HCT116 (cell line): Measurements from ENCODE around the gene CSF3R. TPM values are rescaled to one million over a fixed set of nuclear protein-coding genes. Genes with fewer than 3 reads are reported as not detected.
"Not testable (repeated sequence)": the region's sequence is repeated elsewhere in the genome, so short reads cannot be mapped to it uniquely, and the experiment has no call there.

Experiments
- ATAC-seq: fragments of 200-7000 bp; cut with Tn5 transposase; 2 replicates; pipeline ENCODE4 v1.9.1; 2020; ENCODE audit warnings: mild to moderate bottlenecking, moderate library complexity
- BruUV-seq: library from RNA; stranded (reverse); fragments of 400-500 nt; replicated peaks from 2 replicates; lab custom pipeline; 2021; lab: Mats Ljungman, UMichigan
- CTCF ChIA-PET: fragments of 300-600 bp; sonication (Branson Sonifier 250); formaldehyde crosslinking; loops from one replicate; lab custom pipeline; 2021; ENCODE audit warnings: antibody characterized with exemption; lab: Charles Lee
- POLR2A ChIA-PET: fragments of 300-600, 350-600 bp; sonication (Branson Sonifier 250); formaldehyde crosslinking; loops from one replicate; lab custom pipeline; 2021; ENCODE audit warnings: antibody characterized with exemption; lab: Charles Lee
- RAD21 ChIA-PET, 2 experiments: fragments of 300-600 bp; sonication (Branson Sonifier 250); formaldehyde crosslinking; loops; one replicate each; lab custom pipeline; 2023; ENCODE audit warnings: low total read pairs in 2 of 2; ENCODE audit not compliant: uncharacterized antibody in 2 of 2, unreplicated experiment in 2 of 2, low non-redundant PET in 1 of 2; lab: Charles Lee
- DNase-seq: peaks from one replicate; pipeline ENCODE4 v3.0.0-alpha.2; 2010; ENCODE audit warnings: low read depth, low spot score
- H2AFZ ChIP-seq: fragments of 200-600 bp; shearing (Covaris generic), sonication (generic); 2 replicates; pipeline ENCODE4 v1.6.1; 2017; ENCODE audit warnings: low read depth, mixed run types, mixed read lengths, antibody characterized with exemption, low read length; ENCODE audit not compliant: poor library complexity, severe bottlenecking
- H3K27ac ChIP-seq: 2 replicates; pipeline ENCODE4 v1.5.1; 2012; ENCODE audit warnings: low read depth, low read length
- H3K27me3 ChIP-seq: fragments of 200-600 bp; sonication (generic); 2 replicates; pipeline ENCODE4 v1.6.1; 2016; ENCODE audit warnings: mixed run types, low read length, mixed read lengths; ENCODE audit not compliant: insufficient read depth
- H3K36me3 ChIP-seq, 2 experiments: fragments of 200-500 bp in 1 of 2; fragments of 200-600 bp in 1 of 2; sonication (Bioruptor generic) in 1 of 2; sonication (generic) in 1 of 2; 2 replicates each; pipeline versions ENCODE4 v1.5.1 to v1.6.1; 2014 to 2016; ENCODE audit warnings: low read length in 2 of 2, inconsistent platforms in 1 of 2, mixed read lengths in 1 of 2, mixed run types in 1 of 2; ENCODE audit not compliant: insufficient read depth in 2 of 2, control insufficient read depth in 1 of 2
- H3K4me1 ChIP-seq, 2 experiments: fragments of 200-600 bp in 1 of 2; sonication (generic) in 1 of 2; 2 replicates each; pipeline versions ENCODE4 v1.5.1 to v1.6.1; 2012 to 2017; ENCODE audit warnings: low read length in 2 of 2, inconsistent platforms in 1 of 2, mild to moderate bottlenecking in 1 of 2, mixed read lengths in 1 of 2, mixed run types in 1 of 2, moderate library complexity in 1 of 2; ENCODE audit not compliant: insufficient read depth in 2 of 2, control insufficient read depth in 1 of 2
- H3K4me2 ChIP-seq: fragments of 200-600 bp; sonication (generic); 2 replicates; pipeline ENCODE4 v1.6.1; 2017; ENCODE audit warnings: mixed run types, low read length, mixed read lengths
- H3K4me3 ChIP-seq, 2 experiments: fragments of 200-600 bp in 1 of 2; sonication (generic) in 1 of 2; replicated peaks in 1 of 2; 2 replicates each; pipeline ENCODE4 v1.5.1; 2011 to 2016; ENCODE audit warnings: low read length in 2 of 2, control low read depth in 1 of 2, low read depth in 1 of 2, mild to moderate bottlenecking in 1 of 2, mixed read lengths in 1 of 2, mixed run types in 1 of 2
- H3K79me2 ChIP-seq: fragments of 200-600 bp; sonication (generic); 2 replicates; pipeline ENCODE4 v1.6.1; 2017; ENCODE audit warnings: mild to moderate bottlenecking, mixed run types, low read length, moderate library complexity, mixed read lengths; ENCODE audit not compliant: insufficient read depth
- H3K9ac ChIP-seq: fragments of 200-600 bp; sonication (generic); 2 replicates; pipeline ENCODE4 v1.6.1; 2016; ENCODE audit warnings: low read length, mixed read lengths
- H3K9me2 ChIP-seq: fragments of 200-600 bp; sonication (generic), shearing (Covaris generic); 2 replicates; pipeline ENCODE4 v1.6.1; 2017; ENCODE audit warnings: mixed run types, mild to moderate bottlenecking, moderate library complexity; ENCODE audit not compliant: insufficient read depth
- H3K9me3 ChIP-seq, 2 experiments: fragments of 200-500 bp in 1 of 2; fragments of 200-600 bp in 1 of 2; sonication (Bioruptor generic) in 1 of 2; sonication (generic) in 1 of 2; 2 replicates each; pipeline ENCODE4 v1.6.1; 2014 to 2017; ENCODE audit warnings: low read length in 2 of 2, mixed read lengths in 2 of 2, inconsistent platforms in 1 of 2, low read depth in 1 of 2, mild to moderate bottlenecking in 1 of 2, mixed run types in 1 of 2, moderate library complexity in 1 of 2; ENCODE audit not compliant: control insufficient read depth in 1 of 2, insufficient read depth in 1 of 2
- H4K20me1 ChIP-seq: fragments of 200-600 bp; sonication (generic), shearing (Covaris generic); 2 replicates; pipeline ENCODE4 v1.6.1; 2017; ENCODE audit warnings: mixed run types, mild to moderate bottlenecking, moderate library complexity; ENCODE audit not compliant: insufficient read depth
- CBX3 ChIP-seq: IDR thresholded peaks from 2 replicates; pipeline ENCODE4 v1.6.1; 2012; ENCODE audit warnings: low read depth
- EGR1 ChIP-seq: IDR thresholded peaks from 2 replicates; pipeline ENCODE4 v1.6.1; 2012; ENCODE audit warnings: low read depth
- EZH2phosphoT487 ChIP-seq: fragments of 200-600 bp; IDR thresholded peaks from 2 replicates; pipeline ENCODE4 v1.6.1; 2018; ENCODE audit warnings: antibody characterized with exemption, borderline replicate concordance
- FOSL1 ChIP-seq: IDR thresholded peaks from 2 replicates; pipeline ENCODE4 v1.6.1; 2012; ENCODE audit warnings: low read depth
- JUND ChIP-seq: IDR thresholded peaks from 2 replicates; pipeline ENCODE4 v1.6.1; 2012
- POLR2AphosphoS5 ChIP-seq: IDR thresholded peaks from 2 replicates; pipeline ENCODE4 v1.6.1; 2011; ENCODE audit warnings: mild to moderate bottlenecking, low read depth, low read length, moderate library complexity
- RAD21 ChIP-seq: IDR thresholded peaks from 2 replicates; pipeline ENCODE4 v1.6.1; 2012; ENCODE audit warnings: low read depth, mild to moderate bottlenecking
- TCF7L2 ChIP-seq: IDR thresholded peaks from 2 replicates; pipeline ENCODE4 v1.7.0; 2011; ENCODE audit warnings: borderline replicate concordance, inconsistent platforms; ENCODE audit not compliant: insufficient read depth, insufficient read length; ENCODE audit errors: extremely low read depth
- intact Hi-C: fragments of 100-400 bp; cut with micrococcal nuclease; formaldehyde crosslinking; loops from 2 replicates; pipeline ENCODE4 v1.10.0; 2022
- total RNA-seq: library from RNA; stranded (reverse); gene quantifications from one replicate; pipeline ENCODE4 v1.2.1, GENCODE V29; 2021; ENCODE audit not compliant: unreplicated experiment
- TF ChIP-seq, protein P1 (sequence below): IDR thresholded peaks from 2 replicates; pipeline ENCODE4 v1.6.1; 2012

The CSF3R gene
- total RNA-seq, 1 experiment from 2014 or later = 0.32 TPM

DNA sequence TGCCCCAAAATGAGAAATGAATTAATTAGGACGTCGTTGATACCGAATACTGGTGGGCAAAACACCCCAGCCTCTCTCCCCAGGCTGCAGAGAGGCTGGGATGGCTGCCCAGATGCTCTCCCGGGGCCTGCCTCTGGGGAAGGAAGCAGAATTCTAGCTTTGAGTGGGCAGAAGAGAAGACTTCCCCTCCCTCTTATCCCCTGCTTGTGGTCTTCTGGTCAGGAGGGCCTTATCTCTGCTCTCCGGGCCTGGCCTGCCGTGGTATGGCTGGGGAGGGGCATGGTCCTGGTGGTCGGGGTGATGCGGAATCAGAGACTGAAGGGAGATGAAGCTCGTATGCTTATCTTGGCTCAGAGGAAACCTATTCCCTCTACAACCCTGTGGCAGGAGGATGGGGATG is 9.8 kb upstream of the CSF3R start (continued):
- TF ChIP-seq, protein P1, sequence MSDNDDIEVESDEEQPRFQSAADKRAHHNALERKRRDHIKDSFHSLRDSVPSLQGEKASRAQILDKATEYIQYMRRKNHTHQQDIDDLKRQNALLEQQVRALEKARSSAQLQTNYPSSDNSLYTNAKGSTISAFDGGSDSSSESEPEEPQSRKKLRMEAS = no peak
- TF ChIP-seq JUND (no peak), RAD21 (no peak), CBX3 (no peak), FOSL1 (no peak)

DNA sequence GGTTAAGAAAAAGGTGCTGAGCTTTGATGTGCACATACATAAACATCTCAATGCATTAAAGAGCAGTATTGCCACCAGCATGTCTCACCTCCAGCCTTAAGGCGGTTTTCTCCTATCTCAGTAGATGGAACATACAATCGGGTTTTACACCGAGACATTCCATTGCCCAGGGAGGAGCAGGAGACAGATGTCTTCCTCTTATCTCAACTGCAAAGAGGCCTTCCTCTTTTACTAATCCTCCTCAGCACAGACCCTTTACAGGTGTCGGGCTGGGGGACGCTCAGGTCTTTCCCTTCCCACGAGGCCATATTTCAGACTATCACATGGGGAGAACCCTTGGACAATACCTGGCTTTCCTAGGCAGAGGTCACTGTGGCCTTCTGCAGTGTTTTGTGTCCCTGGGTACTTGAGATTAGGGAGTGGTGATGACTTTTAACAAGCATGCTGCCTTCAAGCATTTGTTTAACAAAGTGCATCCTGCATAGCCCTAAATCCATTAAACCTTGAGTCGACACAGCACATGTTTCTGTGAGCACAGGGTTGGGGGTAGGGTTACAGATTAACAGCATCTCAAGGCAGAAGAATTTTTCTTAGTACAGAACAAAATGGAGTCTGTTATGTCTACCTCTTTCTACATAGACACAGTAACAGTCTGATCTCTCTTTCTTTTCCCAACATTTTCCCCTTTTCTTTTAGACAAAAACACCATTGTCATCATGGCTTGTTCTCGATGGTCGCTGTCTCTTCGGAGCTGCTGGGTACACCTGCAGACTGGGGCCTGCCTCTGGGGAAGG is 6.7 kb upstream of the CSF3R start:
- POLR2A ChIA-PET, H3K9me2 ChIP-seq, H3K27ac ChIP-seq, RAD21 ChIA-PET, H3K79me2 ChIP-seq, H3K27me3 ChIP-seq, H3K4me3 ChIP-seq, BruUV-seq, H3K36me3 ChIP-seq, CTCF ChIA-PET, intact Hi-C loops, H3K9me3 ChIP-seq, ATAC-seq, H3K4me2 ChIP-seq, H3K9ac ChIP-seq, H4K20me1 ChIP-seq, H2AFZ ChIP-seq, DNase-seq, H3K4me1 ChIP-seq: not testable (repeated sequence)

DNA sequence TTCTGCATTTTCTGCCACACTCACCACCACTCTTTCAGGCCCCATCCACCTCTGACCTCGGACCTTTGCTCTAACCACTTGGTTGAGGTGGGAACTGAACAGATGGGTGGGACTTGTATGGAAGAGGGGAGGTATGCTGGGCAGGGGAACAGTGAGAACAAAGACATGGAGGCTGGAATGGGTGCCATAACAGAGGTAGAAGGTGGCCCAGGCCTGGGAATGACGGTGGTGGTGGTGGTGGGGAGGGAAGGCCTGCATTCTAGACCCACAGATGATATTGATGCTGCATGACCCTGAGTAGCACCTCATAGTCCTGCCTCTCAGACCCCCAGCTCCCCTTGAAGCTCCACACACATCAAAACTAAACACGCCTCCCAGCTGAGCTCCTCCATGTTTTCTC is 5.2 kb upstream of the CSF3R start:
- intact Hi-C loops = no loop called here
- TF ChIP-seq FOSL1 = no peak
- no peak for TF ChIP-seq POLR2AphosphoS5
- TF ChIP-seq EZH2phosphoT487 = no peak
- no peak for TF ChIP-seq TCF7L2
- TF ChIP-seq RAD21 = no peak
- no peak for TF ChIP-seq EGR1

DNA sequence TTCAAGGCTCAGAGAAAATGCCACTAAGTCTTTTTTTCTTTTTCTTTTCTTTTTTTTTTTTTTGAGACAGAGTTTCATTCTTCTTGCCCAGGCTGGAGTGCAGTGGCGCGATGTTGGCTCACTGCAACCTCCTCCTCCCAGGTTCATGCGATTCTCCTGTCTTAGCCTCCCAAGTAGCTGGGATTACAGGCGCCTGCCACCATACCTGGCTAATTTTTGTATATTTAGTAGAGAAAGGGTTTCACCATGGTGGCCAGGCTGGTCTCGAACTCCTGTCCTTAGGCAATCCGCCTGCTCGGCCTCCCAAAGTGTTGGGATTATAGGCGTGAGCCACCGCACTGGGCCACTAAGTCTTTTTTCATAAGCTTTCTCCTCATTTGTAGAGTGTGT is 4.6 kb upstream of the CSF3R start:
- H3K4me2 ChIP-seq, H3K27ac ChIP-seq, H3K36me3 ChIP-seq, H3K9me3 ChIP-seq, BruUV-seq, intact Hi-C loops, H4K20me1 ChIP-seq, H3K9ac ChIP-seq, POLR2A ChIA-PET, H3K79me2 ChIP-seq, H3K4me3 ChIP-seq, RAD21 ChIA-PET, ATAC-seq, H3K9me2 ChIP-seq, H3K27me3 ChIP-seq, H2AFZ ChIP-seq, DNase-seq, H3K4me1 ChIP-seq, CTCF ChIA-PET: not testable (repeated sequence)

More for the DNA sequence above, 5.2 kb upstream of the CSF3R start:
- Histone ChIP-seq H3K27ac (no peak overlapping the region), H4K20me1 (no peaks in the 10 kb centered on the region), H3K9me3 (no peaks in the 10 kb centered on the region), H3K9ac (no peak overlapping the region), H3K4me2 (no peak overlapping the region), H3K9me2 (no peaks in the 10 kb centered on the region), H3K4me1 (no peaks in the 10 kb centered on the region), H3K4me3 (no peak overlapping the region), H3K27me3 (no peaks in the 10 kb centered on the region), H3K79me2 (no peaks in the 10 kb centered on the region), H3K36me3 (no peaks in the 10 kb centered on the region), H2AFZ (no peak overlapping the region)
- DNase-seq = no peak
- ATAC-seq = no peak
- ChIA-PET CTCF (no interaction called here), POLR2A (no interaction called here), RAD21 (no interaction called here)
- BruUV-seq = no TSS peak
